Endothelial cell of umbilical vein (primary cell): ENCODE results near the gene EVA1A. TPM values are rescaled to one million over a fixed set of nuclear protein-coding genes. Genes with fewer than 3 reads are reported as not detected.

ENCODE experiments used
- BruUV-seq: library from RNA; stranded (reverse); fragments of 400-500 nt; replicated peaks from 2 replicates; lab custom pipeline; 2021; lab: Mats Ljungman, UMichigan
- CTCF ChIA-PET: fragments of 300-600, 350-600 bp; sonication (Branson Sonifier 250); formaldehyde crosslinking; loops from one replicate; lab custom pipeline; 2021; ENCODE audit warnings: antibody characterized with exemption, inconsistent platforms; lab: Charles Lee
- POLR2A ChIA-PET: fragments of 300-600, 350-600 bp; sonication (Branson Sonifier 250); formaldehyde crosslinking; loops from one replicate; lab custom pipeline; 2021; ENCODE audit warnings: antibody characterized with exemption, inconsistent platforms; lab: Charles Lee
- DNase-seq: peaks from one replicate; pipeline ENCODE4 v3.0.0-alpha.2; 2011; ENCODE audit warnings: low read depth, low spot score
- FAIRE-seq: peaks from 2 replicates; lab custom pipeline; 2011; peaks lifted over from hg19 to GRCh38; lab: Jason Lieb, UNC
- H2AFZ ChIP-seq: 2 replicates; pipeline ENCODE4 v1.6.0; 2012; ENCODE audit warnings: low read depth, low read length, control low read depth, inconsistent platforms
- H3K27ac ChIP-seq: 2 replicates; pipeline ENCODE4 v1.5.1; 2011; ENCODE audit warnings: low read depth, mild to moderate bottlenecking, control low read depth, low read length, moderate library complexity; ENCODE audit not compliant: insufficient read depth
- H3K27me3 ChIP-seq, 2 experiments: 2 replicates each; pipeline versions ENCODE4 v1.6.0 to v1.6.1; 2011; ENCODE audit warnings: low read length in 2 of 2, mixed read lengths in 1 of 2; ENCODE audit not compliant: control insufficient read depth in 2 of 2, insufficient read depth in 2 of 2
- H3K36me3 ChIP-seq, 2 experiments: 2 replicates in 1 of 2; 3 replicates in 1 of 2; pipeline ENCODE4 v1.5.1; 2011; ENCODE audit warnings: low read length in 2 of 2, mild to moderate bottlenecking in 1 of 2, moderate library complexity in 1 of 2; ENCODE audit not compliant: control insufficient read depth in 2 of 2, insufficient read depth in 2 of 2; ENCODE audit errors: extremely low read depth in 1 of 2
- H3K4me1 ChIP-seq: 3 replicates; pipeline ENCODE4 v1.5.1; 2011; ENCODE audit warnings: mild to moderate bottlenecking, low read length; ENCODE audit not compliant: control insufficient read depth, insufficient read depth; ENCODE audit errors: extremely low read depth
- H3K4me2 ChIP-seq: 2 replicates; pipeline ENCODE4 v1.6.1; 2011; ENCODE audit warnings: low read length, control low read depth, mixed read lengths; ENCODE audit not compliant: insufficient read depth
- H3K4me3 ChIP-seq, 3 experiments: fragments of 200-600 bp in 1 of 3; sonication (generic), shearing (Covaris generic) in 1 of 3; replicated peaks in 1 of 3; 2 replicates each; pipeline ENCODE4 v1.5.1; 2011 to 2016; ENCODE audit warnings: control low read depth in 3 of 3, low read length in 3 of 3, mild to moderate bottlenecking in 2 of 3, inconsistent platforms in 1 of 3, low read depth in 1 of 3, moderate library complexity in 1 of 3; ENCODE audit not compliant: insufficient read depth in 1 of 3
- H3K79me2 ChIP-seq: 2 replicates; pipeline ENCODE4 v1.6.0; 2012; ENCODE audit warnings: low read length, inconsistent platforms; ENCODE audit not compliant: control insufficient read depth, insufficient read depth
- H3K9ac ChIP-seq: replicated peaks from 2 replicates; pipeline ENCODE3; 2011; ENCODE audit warnings: low read length, control low read depth; ENCODE audit not compliant: insufficient read depth; ENCODE audit errors: extremely low read depth
- H3K9me1 ChIP-seq: replicated peaks from 3 replicates; pipeline ENCODE4 v1.6.0; 2011; ENCODE audit warnings: mild to moderate bottlenecking, low read length; ENCODE audit not compliant: control insufficient read depth, insufficient read depth; ENCODE audit errors: extremely low read depth
- H3K9me3 ChIP-seq: replicated peaks from 2 replicates; pipeline ENCODE4 v1.5.1; 2012; ENCODE audit warnings: low read length, inconsistent platforms; ENCODE audit not compliant: control insufficient read depth, insufficient read depth
- H4K20me1 ChIP-seq: replicated peaks from 2 replicates; pipeline ENCODE3; 2011; ENCODE audit warnings: mild to moderate bottlenecking, low read length; ENCODE audit not compliant: control insufficient read depth, insufficient read depth; ENCODE audit errors: extremely low read depth
- CTCF ChIP-seq, 2 donors: IDR thresholded peaks; 1 replicate in 1 of 2; 2 replicates in 1 of 2; pipeline ENCODE4 v1.5.1; 2011; ENCODE audit warnings: low read length in 2 of 2, mild to moderate bottlenecking in 2 of 2, moderate library complexity in 2 of 2, control low read depth in 1 of 2, inconsistent platforms in 1 of 2, low read depth in 1 of 2; ENCODE audit not compliant: insufficient read depth in 1 of 2; ENCODE audit errors: extremely low read depth in 1 of 2
- EZH2 ChIP-seq: IDR thresholded peaks from 2 replicates; pipeline ENCODE4 v1.6.1; 2012; ENCODE audit warnings: borderline replicate concordance, low read depth, mild to moderate bottlenecking, moderate library complexity, low read length, inconsistent platforms; ENCODE audit not compliant: severe bottlenecking
- FOS ChIP-seq: IDR thresholded peaks from 2 replicates; pipeline ENCODE4 v1.6.1; 2011; ENCODE audit warnings: mild to moderate bottlenecking, low read length, moderate library complexity, borderline replicate concordance; ENCODE audit not compliant: insufficient read depth
- GATA2 ChIP-seq: IDR thresholded peaks from 2 replicates; pipeline ENCODE4 v1.7.0; 2011; ENCODE audit warnings: low read depth, mild to moderate bottlenecking, moderate library complexity, mixed read lengths, low read length; ENCODE audit not compliant: insufficient read length, insufficient read depth
- JUN ChIP-seq: IDR thresholded peaks from 2 replicates; pipeline ENCODE4 v1.6.1; 2011; ENCODE audit warnings: borderline replicate concordance, low read depth; ENCODE audit not compliant: insufficient read length, insufficient read depth
- MYC ChIP-seq: IDR thresholded peaks from one replicate; pipeline ENCODE4 v1.6.1; 2011; ENCODE audit warnings: mild to moderate bottlenecking, low read depth, low read length
- POLR2A ChIP-seq: IDR thresholded peaks from 2 replicates; pipeline ENCODE4 v1.6.1; 2012; ENCODE audit warnings: low read depth, mild to moderate bottlenecking, control low read depth, low read length
- POLR2AphosphoS5 ChIP-seq: IDR thresholded peaks from 2 replicates; pipeline ENCODE4 v1.6.1; 2012; ENCODE audit warnings: low read depth, mild to moderate bottlenecking, control low read depth, low read length, moderate library complexity; ENCODE audit not compliant: insufficient read depth
- dilution Hi-C: fragments of 300-500 bp; cut with MboI; formaldehyde crosslinking; loops from one replicate; pipeline ENCODE4 v1.15.0; 2019; ENCODE audit warnings: low sequenced_read_pairs; ENCODE audit not compliant: extremely low pct_ligation_motif_present
- intact Hi-C: fragments of 100-400 bp; cut with micrococcal nuclease; formaldehyde crosslinking; loops from one replicate; pipeline ENCODE4 v1.10.0; 2022
- polyA plus RNA-seq, 4 experiments: library from polyadenylated mRNA; depleted of rRNA in 3 of 4; stranded (reverse) in 3 of 4; unstranded in 1 of 4; fragments of >200 nt; gene quantifications; 2 replicates each; pipeline versions ENCODE4 v1.2.1 to v1.2.3, GENCODE V29; 2011 to 2012; ENCODE audit warnings: missing spikeins in 1 of 4
- total RNA-seq: library from RNA; stranded (reverse); gene quantifications from 2 replicates; pipeline ENCODE4 v1.2.3, GENCODE V29; 2021
- TF ChIP-seq, protein P1 (sequence below): IDR thresholded peaks from 2 replicates; pipeline ENCODE4 v1.6.1; 2011; ENCODE audit not compliant: insufficient read depth, insufficient read length

The EVA1A gene
- total and polyA plus RNA-seq, 2 donors (not counting 3 experiments of a cell fraction or from before 2014, with no cell fraction given) = 52.6 to 66.5 TPM

- peaks cover 13% of the 10 kb centered on the region for H3K79me2 ChIP-seq
- no TSS peak for BruUV-seq
- ChIA-PET CTCF (interaction anchor here (1.0 kb wide), 1 partner anchor 29 kb away, joined by 4 read pairs; no protein-coding TSS in a partner anchor), POLR2A (no interaction called here)
- H3K4me3 ChIP-seq = no peak overlapping the region
- H3K4me2 ChIP-seq = no peak overlapping the region
- no peaks in the 10 kb centered on the region for H3K9me3 ChIP-seq
- FAIRE-seq = no peak
- no peaks in the 10 kb centered on the region for H3K4me1 ChIP-seq
- DNase-seq = no peak
- no peaks in the 10 kb centered on the region for H4K20me1 ChIP-seq
- TF ChIP-seq CTCF (IDR thresholded peaks at IDR 0.05; ENCODE audit: extremely low read depth in 1 of 2, insufficient read depth in 1 of 2, low read depth in 1 of 2, low read length in 2 of 2) = no peak
- TF ChIP-seq JUN = no peak
- TF ChIP-seq, protein P1, sequence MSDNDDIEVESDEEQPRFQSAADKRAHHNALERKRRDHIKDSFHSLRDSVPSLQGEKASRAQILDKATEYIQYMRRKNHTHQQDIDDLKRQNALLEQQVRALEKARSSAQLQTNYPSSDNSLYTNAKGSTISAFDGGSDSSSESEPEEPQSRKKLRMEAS = no peak
- TF ChIP-seq GATA2 = no peak
- no peak for TF ChIP-seq POLR2A
- TF ChIP-seq MYC = no peak
- no peak for TF ChIP-seq EZH2
- no peak for TF ChIP-seq FOS
- no peak for TF ChIP-seq POLR2AphosphoS5
- H3K9ac ChIP-seq = no peak overlapping the region
- H3K9me1 ChIP-seq = no peaks in the 10 kb centered on the region
- H3K27ac ChIP-seq = no peak overlapping the region
- H3K27me3 ChIP-seq = no peaks in the 10 kb centered on the region
- dilution Hi-C loops (no loop called here), intact Hi-C loops (no loop called here)
- H2AFZ ChIP-seq = no peak overlapping the region
- H3K36me3 ChIP-seq = peaks cover 6 to 7% of the 10 kb centered on the region in 2 experiments
These were observed 66.5 kb downstream of the EVA1A start for GRCh38 chr2:75494137-75494769.
